HUES48 (cell line): Measurements from ENCODE around the gene ZNF385A.

Experiments
- H3K27ac ChIP-seq: one replicate; pipeline ENCODE4 v1.7.0; 2013; ENCODE audit warnings: low read depth, low read length, inconsistent platforms
- H3K27me3 ChIP-seq: 2 replicates; pipeline ENCODE4 v1.6.1; 2013; ENCODE audit warnings: mild to moderate bottlenecking, low read length; ENCODE audit not compliant: control insufficient read depth, insufficient read depth
- H3K36me3 ChIP-seq: 2 replicates; pipeline ENCODE4 v1.6.1; 2013; ENCODE audit warnings: low read length; ENCODE audit not compliant: control insufficient read depth, insufficient read depth
- H3K4me1 ChIP-seq: 2 replicates; pipeline ENCODE4 v1.6.1; 2013; ENCODE audit warnings: mild to moderate bottlenecking, low read length; ENCODE audit not compliant: control insufficient read depth, insufficient read depth
- H3K4me3 ChIP-seq: 2 replicates; pipeline ENCODE4 v1.5.1; 2013; ENCODE audit warnings: mild to moderate bottlenecking, low read depth, low read length
- H3K9ac ChIP-seq: 2 replicates; pipeline ENCODE4 v1.6.1; 2013; ENCODE audit warnings: mild to moderate bottlenecking, low read depth, low read length, moderate library complexity
- H3K9me3 ChIP-seq: 2 replicates; pipeline ENCODE4 v1.6.1; 2013; ENCODE audit warnings: low read length; ENCODE audit not compliant: control insufficient read depth, insufficient read depth

Gene ZNF385A

DNA sequence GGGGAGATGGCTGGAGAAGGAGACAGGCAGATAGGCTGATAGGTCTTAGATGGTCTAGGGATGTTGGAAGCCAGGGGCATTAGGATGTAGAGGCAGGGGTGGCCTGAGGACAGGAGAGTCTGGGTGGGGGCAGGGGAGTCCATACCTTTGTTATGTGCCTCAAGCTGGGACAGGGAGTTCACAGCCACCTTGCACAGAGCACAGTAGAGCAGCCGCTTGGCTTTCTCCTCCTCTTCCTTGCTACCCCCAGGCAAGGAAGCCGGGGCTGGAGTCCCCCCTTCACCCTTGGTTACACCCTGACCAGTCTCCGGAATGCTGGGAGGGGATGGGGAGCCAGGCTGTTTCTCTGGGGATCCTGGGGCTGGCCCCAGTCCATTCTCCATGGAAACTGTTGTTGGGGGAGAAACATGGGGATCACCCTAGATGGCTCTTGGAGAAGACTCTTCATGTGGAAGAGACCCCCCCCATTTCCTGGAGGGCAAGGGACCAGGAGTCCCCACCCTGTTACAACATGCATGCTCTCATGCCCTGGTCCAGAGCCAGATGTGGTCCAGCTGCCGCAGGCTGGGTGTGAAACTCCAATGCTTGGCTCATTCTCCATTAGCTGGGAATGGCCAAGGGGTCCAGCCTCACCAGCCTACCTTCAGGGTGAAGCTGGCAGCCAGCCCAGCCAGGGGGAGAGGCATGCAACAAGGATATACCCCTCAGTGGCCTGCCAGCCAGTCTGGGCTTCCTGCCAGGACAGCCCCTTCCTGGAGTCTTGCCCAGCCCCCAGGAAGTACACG lies 13.0 kb downstream of the ZNF385A start:
- Histone ChIP-seq H3K4me1 (peaks cover 15% of the 10 kb centered on the region; the same call in 1 of the 2 replicates), H3K9ac (no peak overlapping the region), H3K4me3 (no peak overlapping the region), H3K9me3 (no peaks in the 10 kb centered on the region), H3K36me3 (peaks cover 10% of the 10 kb centered on the region; the same call in 1 of the 2 replicates), H3K27me3 (peaks cover 30% of the 10 kb centered on the region), H3K27ac (no peak overlapping the region)

DNA sequence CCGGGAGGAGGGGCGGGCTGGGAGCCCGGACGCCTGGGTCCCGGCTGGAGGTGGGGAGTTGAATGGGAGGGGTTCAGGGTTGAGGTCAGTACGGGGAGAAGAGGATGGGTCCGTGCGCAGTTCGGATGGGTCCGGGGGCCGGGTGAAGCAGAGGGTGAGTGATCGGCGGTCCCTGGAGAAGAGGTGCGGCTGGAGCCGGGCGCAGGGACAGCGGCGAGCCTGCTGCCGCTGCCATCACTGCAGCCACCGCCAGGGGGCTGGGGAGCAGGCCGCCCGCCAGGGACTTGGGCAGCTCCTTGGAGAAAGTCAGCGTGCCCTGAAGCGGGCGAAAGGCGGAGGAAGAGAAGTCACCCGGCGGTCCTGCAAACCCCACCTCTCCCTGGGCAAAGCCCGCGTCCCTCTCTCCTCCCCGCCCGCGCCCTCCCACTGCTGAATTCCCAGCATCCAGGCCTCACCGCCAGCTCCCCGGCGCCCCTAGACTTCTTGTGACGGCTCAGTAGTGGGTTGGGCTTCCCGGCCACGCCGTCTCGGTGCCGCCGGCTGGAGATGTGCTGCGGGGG lies 14.3 kb downstream of the ZNF385A start:
- Histone ChIP-seq H3K36me3 (peaks cover 10% of the 10 kb centered on the region; the same call in 1 of the 2 replicates), H3K9me3 (no peaks in the 10 kb centered on the region), H3K4me1 (peaks cover 15% of the 10 kb centered on the region; the same call in 1 of the 2 replicates), H3K27ac (no peak overlapping the region), H3K9ac (no peak overlapping the region), H3K27me3 (peaks cover 30% of the 10 kb centered on the region), H3K4me3 (peak overlapping the region; percentile 36)

DNA sequence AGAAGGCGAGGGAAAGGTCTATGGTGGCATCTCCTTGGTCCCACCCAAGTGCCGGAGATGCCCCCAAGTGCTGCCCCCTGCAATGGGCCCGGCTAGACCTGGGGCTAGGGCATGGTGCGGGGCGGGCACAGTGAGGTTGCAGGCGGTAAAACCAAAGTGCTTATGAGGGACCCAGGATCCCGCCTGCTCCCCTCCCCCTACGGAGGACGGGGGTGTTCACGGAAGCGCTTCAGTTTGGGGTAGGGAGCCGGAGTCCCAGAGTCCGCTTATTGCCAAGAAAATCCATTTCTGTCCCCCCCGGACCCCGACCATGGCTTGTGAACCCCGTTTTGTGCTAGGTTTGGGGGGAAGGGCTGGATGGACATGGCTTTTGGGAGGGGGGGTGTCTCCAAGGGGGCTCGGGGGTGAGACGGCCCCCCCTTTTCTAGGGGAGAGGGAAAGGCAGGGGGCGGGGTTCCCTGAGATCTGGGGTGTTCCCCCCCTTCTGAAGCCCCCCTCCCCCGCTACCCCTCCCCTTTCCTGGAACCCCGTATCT lies 14.9 kb downstream of the ZNF385A start:
- H3K4me1 ChIP-seq, result peaks cover 15% of the 10 kb centered on the region; the same call in 1 of the 2 replicates
- H3K27me3 ChIP-seq, result peaks cover 30% of the 10 kb centered on the region
- peak overlapping the region; percentile 49 for H3K4me3 ChIP-seq
- H3K9me3 ChIP-seq, result no peaks in the 10 kb centered on the region
- peaks cover 10% of the 10 kb centered on the region; the same call in 1 of the 2 replicates for H3K36me3 ChIP-seq
- no peak overlapping the region for H3K27ac ChIP-seq
- H3K9ac ChIP-seq, result no peak overlapping the region

DNA sequence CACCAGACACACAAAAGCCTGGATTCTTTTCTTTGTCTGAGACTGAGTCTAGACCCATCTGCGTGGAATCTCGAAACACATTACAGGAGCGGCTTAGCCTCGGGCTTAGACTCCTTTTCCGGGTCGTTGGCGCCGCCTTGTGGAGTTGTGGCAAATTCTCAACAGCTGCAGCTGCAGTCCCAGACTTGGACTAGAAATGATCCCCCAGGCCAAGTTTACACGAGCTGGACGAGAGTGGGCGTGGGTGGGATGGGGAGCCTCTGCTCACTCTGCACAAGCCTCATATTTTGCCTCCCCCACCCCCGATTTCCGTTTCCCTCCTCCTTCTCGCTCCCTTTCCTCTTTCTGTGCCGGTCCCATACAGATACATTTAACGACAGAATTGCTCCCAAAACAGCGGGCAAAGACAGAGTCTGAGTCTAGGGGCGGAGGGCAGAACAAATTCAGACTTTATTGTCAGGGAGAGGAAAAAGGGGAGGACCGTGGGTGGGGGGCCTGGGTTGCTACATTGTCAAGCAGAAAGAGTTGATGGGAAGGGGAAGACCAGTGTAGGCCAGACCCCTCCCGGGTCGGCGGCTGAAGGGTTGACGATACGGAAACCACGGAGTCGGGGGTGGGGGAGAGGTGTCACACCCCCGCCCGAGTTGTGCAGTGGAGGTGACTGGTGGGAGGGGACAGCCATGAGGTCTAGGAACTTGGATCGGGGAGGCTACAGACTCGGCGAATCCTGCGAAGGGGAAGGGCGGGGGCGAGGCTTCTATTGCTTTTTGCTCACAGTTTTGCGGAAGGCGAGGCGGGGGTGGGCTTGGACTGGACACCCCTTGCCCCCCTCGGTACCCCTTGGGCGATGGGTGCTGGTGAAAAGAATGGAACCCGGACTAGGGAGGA lies 15.6 kb downstream of the ZNF385A start:
- peaks cover 35% of the 10 kb centered on the region for H3K27me3 ChIP-seq
- no peaks in the 10 kb centered on the region for H3K9me3 ChIP-seq
- H3K36me3 ChIP-seq, result peaks cover 10% of the 10 kb centered on the region; the same call in 1 of the 2 replicates
- H3K4me1 ChIP-seq, result peaks cover 15% of the 10 kb centered on the region; the same call in 1 of the 2 replicates
- no peak overlapping the region for H3K9ac ChIP-seq
- peak overlapping the region; percentile 49 for H3K4me3 ChIP-seq
- H3K27ac ChIP-seq, result no peak overlapping the region

DNA sequence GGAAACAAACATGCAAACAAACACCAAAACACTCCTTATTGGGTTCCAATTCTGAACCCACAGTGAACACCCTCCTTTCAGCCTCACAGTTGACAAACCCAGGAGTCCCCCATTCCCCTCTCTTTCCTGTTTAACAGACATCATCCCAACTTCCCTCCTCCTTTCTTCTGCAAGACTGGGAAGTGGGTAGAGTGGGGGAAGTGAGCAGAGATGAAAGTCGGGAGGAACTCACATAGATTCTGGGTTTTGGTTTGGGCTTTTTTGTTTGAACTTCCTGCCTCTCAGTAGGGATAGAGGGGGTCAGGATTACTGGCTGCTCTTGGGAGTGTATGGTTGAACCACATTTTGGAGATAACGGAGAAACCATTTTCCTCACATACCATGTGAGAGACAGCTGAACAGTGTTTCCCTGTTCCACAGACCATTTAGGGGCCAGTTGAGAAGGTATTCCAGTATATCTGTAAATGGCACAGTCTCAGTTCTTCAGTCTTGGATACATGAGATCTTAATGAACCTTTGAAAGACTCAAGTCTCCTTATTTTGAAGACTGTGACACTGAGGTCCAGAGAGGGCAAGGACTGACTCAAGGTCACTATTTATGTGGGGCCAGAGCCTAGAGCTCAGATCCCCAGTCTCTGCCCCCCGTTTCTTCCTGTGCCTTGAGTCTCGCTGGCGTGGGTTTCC lies 16.4 kb downstream of the ZNF385A start:
- Histone ChIP-seq H3K9me3 (no peaks in the 10 kb centered on the region), H3K4me1 (peaks cover 15% of the 10 kb centered on the region; the same call in 1 of the 2 replicates), H3K27ac (no peak overlapping the region), H3K36me3 (peaks cover 9% of the 10 kb centered on the region; the same call in 1 of the 2 replicates), H3K9ac (no peak overlapping the region), H3K4me3 (peak overlapping the region; percentile 17; the same call in 1 of the 2 replicates), H3K27me3 (peaks cover 35% of the 10 kb centered on the region)

DNA sequence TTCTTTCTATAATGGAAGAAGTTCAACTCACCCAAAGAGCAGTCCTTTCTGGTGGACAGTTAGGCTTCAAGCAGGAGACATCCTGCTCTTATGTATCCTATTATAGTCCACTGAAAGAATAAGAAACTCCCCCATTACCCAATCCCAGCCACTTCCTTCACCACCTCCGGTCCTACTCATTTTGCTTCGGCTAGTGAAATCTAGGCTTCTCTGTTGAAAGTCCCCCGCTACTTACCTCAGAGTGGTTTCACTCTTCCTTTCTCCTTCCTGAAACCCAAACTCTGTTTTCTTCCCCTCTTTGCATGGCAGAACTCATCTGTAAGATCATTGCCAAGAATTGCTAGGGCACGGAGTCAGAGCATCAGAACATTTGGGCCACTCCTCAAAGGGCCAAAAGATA lies 20.1 kb downstream of the ZNF385A start, which contains the start of gene GPR84:
Gene GPR84 (minus strand): TSS at position 74 of the 400 bp plus-strand sequence. CDS start 635 bp downstream, outside the sequence.
- Histone ChIP-seq H3K27me3 (peaks cover 31% of the 10 kb centered on the region), H3K4me3 (no peak within 1 kb of the TSS), H3K27ac (no peak within 1 kb of the TSS), H3K9ac (no peak within 1 kb of the TSS), H3K9me3 (no peaks in the 10 kb centered on the region), H3K4me1 (peaks cover 17% of the 10 kb centered on the region), H3K36me3 (no peaks in the 10 kb centered on the region)

DNA sequence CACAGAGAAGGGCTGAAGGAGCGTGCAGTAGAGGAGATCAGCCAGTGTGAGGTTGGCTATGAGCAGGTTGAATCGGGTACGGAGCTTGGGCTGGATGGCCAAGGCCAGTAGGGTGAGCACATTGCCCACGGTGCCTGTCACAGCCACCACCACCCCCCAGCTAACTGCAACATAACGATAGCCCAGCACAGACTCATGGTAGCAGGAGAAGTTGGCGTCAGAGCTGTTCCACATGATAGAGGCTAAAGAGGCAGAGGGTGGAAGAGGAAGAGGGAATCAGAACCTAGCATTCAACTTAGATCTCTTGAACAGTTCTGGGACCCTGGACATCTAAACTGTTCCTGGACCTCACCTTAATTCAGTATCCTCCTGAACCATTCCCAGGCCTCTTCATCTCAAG lies 20.9 kb downstream of the ZNF385A start:
- Histone ChIP-seq H3K27me3 (peaks cover 23% of the 10 kb centered on the region), H3K9me3 (no peaks in the 10 kb centered on the region), H3K27ac (no peak overlapping the region), H3K36me3 (no peaks in the 10 kb centered on the region), H3K4me1 (peaks cover 15% of the 10 kb centered on the region), H3K4me3 (no peak overlapping the region), H3K9ac (no peak overlapping the region)

DNA sequence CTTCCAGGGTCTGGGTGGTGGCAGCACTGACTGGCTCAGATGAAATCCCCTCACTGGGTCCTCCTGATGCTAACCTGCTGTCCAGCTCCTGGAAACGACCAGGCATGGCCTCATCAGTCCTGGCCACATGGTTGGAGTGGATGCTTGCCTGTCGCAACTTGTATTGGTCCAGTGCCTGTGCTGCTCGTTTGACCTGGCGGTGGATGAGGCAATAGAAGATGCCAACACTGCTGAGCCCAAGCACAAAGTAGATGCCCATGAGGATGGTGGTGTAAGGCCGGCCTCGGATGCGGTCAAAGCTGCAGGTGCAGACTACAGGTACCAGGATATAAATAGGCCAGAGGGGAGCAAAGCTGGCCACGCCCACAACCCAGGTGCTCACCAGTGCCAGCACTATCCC lies 21.5 kb downstream of the ZNF385A start:
- Histone ChIP-seq H3K4me1 (peaks cover 16% of the 10 kb centered on the region), H3K9ac (no peak overlapping the region), H3K9me3 (no peaks in the 10 kb centered on the region), H3K36me3 (no peaks in the 10 kb centered on the region), H3K27me3 (peaks cover 17% of the 10 kb centered on the region; the same call in 1 of the 2 replicates), H3K27ac (no peak overlapping the region), H3K4me3 (no peak overlapping the region)

DNA sequence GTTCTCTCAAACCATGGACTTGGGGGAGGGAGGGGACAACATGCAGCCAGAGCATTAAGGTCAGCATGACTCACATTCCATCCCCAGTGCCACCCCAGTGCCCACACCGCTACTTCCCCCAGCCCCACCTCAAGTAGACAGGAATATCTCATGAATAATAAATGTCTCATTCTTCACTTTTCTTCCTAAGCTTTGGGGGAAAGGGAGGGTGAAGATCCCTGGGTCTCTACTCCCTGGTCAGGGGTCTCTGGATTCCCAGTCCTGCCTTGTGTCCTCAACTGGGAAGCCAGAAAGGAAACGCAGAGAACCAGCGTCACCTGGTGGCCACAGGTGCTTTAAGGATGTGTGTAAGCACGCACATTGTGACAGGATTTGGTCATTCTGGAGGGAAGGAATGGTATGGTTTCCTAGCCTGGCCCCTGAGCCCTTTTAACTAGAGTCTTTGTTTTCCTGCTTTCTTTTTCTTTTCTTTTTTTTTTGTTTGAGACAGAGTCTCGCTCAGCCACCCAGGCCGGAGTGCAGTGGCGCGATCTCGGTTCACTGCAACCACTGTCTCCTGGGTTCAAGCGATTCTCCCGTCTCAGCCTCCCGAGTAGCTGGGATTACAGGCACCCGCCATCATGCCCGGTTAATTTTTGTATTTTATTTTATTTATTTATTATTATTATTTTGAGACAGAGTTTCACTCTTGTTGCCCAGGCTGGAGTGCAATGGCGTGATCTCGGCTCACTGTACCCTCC lies 23.6 kb downstream of the ZNF385A start:
- H3K9me3 ChIP-seq, result no peaks in the 10 kb centered on the region
- H3K36me3 ChIP-seq, result no peaks in the 10 kb centered on the region
- H3K9ac ChIP-seq, result no peak overlapping the region
- 0 out of 2 replicates have a peak, but pooled peaks cover 5% of the 10 kb centered on the region for H3K27me3 ChIP-seq
- H3K4me3 ChIP-seq, result no peak overlapping the region
- H3K27ac ChIP-seq, result peak overlapping the region; percentile 23
- peaks cover 35% of the 10 kb centered on the region for H3K4me1 ChIP-seq
